B cell (primary cell): ENCODE measurements around the gene STK17A. TPM values are rescaled to one million over a fixed set of nuclear protein-coding genes. Genes with fewer than 3 reads are reported as not detected.

Experiments used
- ATAC-seq: fragments of 200-7000 bp; cut with Tn5 transposase; one replicate; pipeline ENCODE4 v1.10.0; 2021; ENCODE audit warnings: low read depth, mild to moderate bottlenecking, moderate number of reproducible peaks, moderate library complexity
- CTCF ChIA-PET: fragments of 350-600 bp; sonication (Branson Sonifier 250); formaldehyde crosslinking; loops from one replicate; lab custom pipeline; 2021; ENCODE audit warnings: antibody characterized with exemption, inconsistent platforms; lab: Charles Lee
- POLR2A ChIA-PET: fragments of 350-600 bp; sonication (Branson Sonifier 250); formaldehyde crosslinking; loops from one replicate; lab custom pipeline; 2021; ENCODE audit warnings: antibody characterized with exemption; lab: Charles Lee
- DNase-seq: peaks from one replicate; pipeline ENCODE4 v3.0.0; 2013
- H2AFZ ChIP-seq: 2 replicates; pipeline ENCODE4 v1.6.1; 2012; ENCODE audit warnings: mild to moderate bottlenecking, low read depth, low read length; ENCODE audit not compliant: insufficient read depth, poor library complexity, severe bottlenecking
- H3K27ac ChIP-seq, 2 donors: 1 replicate in 1 of 2; 2 replicates in 1 of 2; pipeline ENCODE4 v1.5.1; 2012 to 2013; ENCODE audit warnings: low read length in 2 of 2, mild to moderate bottlenecking in 2 of 2, moderate library complexity in 1 of 2
- H3K27me3 ChIP-seq, 4 experiments: fragments of 200-600 bp in 1 of 4; sonication (generic) in 1 of 4; replicated peaks in 1 of 4; 1 replicate in 2 of 4; 2 replicates in 2 of 4; pipeline versions ENCODE4 v1.6.1 to v1.7.0; 2013 to 2016; ENCODE audit warnings: low read length in 3 of 4, mild to moderate bottlenecking in 2 of 4, mixed read lengths in 1 of 4, moderate library complexity in 1 of 4; ENCODE audit not compliant: insufficient read depth in 4 of 4, control insufficient read depth in 3 of 4; ENCODE audit errors: control extremely low read depth in 1 of 4
- H3K36me3 ChIP-seq, 2 experiments: replicated peaks in 1 of 2; 1 replicate in 1 of 2; 2 replicates in 1 of 2; pipeline versions ENCODE4 v1.6.1 to v1.7.1; 2013; ENCODE audit warnings: low read length in 1 of 2; ENCODE audit not compliant: insufficient read depth in 2 of 2, control insufficient read depth in 1 of 2; ENCODE audit errors: control extremely low read depth in 1 of 2, extremely low read depth in 1 of 2
- H3K4me1 ChIP-seq, 2 donors: fragments of 200-600 bp in 1 of 2; sonication (generic) in 1 of 2; 1 replicate in 1 of 2; 2 replicates in 1 of 2; pipeline versions ENCODE4 v1.5.1 to v1.6.1; 2013 to 2017; ENCODE audit warnings: low read length in 2 of 2; ENCODE audit not compliant: control insufficient read depth in 2 of 2, insufficient read depth in 2 of 2
- H3K4me2 ChIP-seq: replicated peaks from 2 replicates; pipeline ENCODE3; 2012; ENCODE audit warnings: mild to moderate bottlenecking, low read depth, low read length; ENCODE audit not compliant: poor library complexity, severe bottlenecking
- H3K4me3 ChIP-seq, 5 experiments: fragments of 200-600 bp in 1 of 5; sonication (generic) in 1 of 5; 1 replicate in 3 of 5; 2 replicates in 2 of 5; pipeline versions ENCODE4 v1.5.1 to v1.7.0; 2011 to 2016; ENCODE audit warnings: low read length in 4 of 5, mild to moderate bottlenecking in 4 of 5, low read depth in 2 of 5, control low read depth in 1 of 5, moderate library complexity in 1 of 5; ENCODE audit not compliant: insufficient read depth in 1 of 5; ENCODE audit errors: control extremely low read depth in 1 of 5, extremely low read depth in 1 of 5
- H3K79me2 ChIP-seq: fragments of 200-600 bp; sonication (generic); one replicate; pipeline ENCODE4 v1.6.0; 2016; ENCODE audit warnings: low read length; ENCODE audit not compliant: control insufficient read depth, insufficient read depth
- H3K9ac ChIP-seq: fragments of 200-600 bp; sonication (generic); 2 replicates; pipeline ENCODE4 v1.6.1; 2017; ENCODE audit warnings: mild to moderate bottlenecking, low read length, moderate library complexity
- H3K9me3 ChIP-seq, 3 donors: one replicate each; pipeline versions ENCODE4 v1.6.1 to v1.7.1; 2013; ENCODE audit warnings: low read length in 2 of 3; ENCODE audit not compliant: control insufficient read depth in 2 of 3, insufficient read depth in 1 of 3; ENCODE audit errors: control extremely low read depth in 1 of 3
- H4K20me1 ChIP-seq: 2 replicates; pipeline ENCODE4 v1.6.0; 2012; ENCODE audit warnings: mild to moderate bottlenecking, low read length; ENCODE audit not compliant: insufficient read depth, control insufficient read depth, poor library complexity, severe bottlenecking
- H3K27ac Mint-ChIP-seq: one replicate; pipeline ENCODE4 v1.8.0; 2021; ENCODE audit warnings: mixed read lengths
- H3K27me3 Mint-ChIP-seq: one replicate; pipeline ENCODE4 v1.8.0; 2021; ENCODE audit warnings: mixed read lengths
- H3K4me1 Mint-ChIP-seq: one replicate; pipeline ENCODE4 v1.8.0; 2021; ENCODE audit warnings: mixed read lengths
- H3K4me3 Mint-ChIP-seq: one replicate; pipeline ENCODE4 v1.8.0; 2021; ENCODE audit warnings: mixed read lengths
- H3K9me3 Mint-ChIP-seq: one replicate; pipeline ENCODE4 v1.8.0; 2022; ENCODE audit warnings: mixed read lengths; ENCODE audit not compliant: insufficient read depth
- EZH2 ChIP-seq: IDR thresholded peaks from 2 replicates; pipeline ENCODE4 v1.6.1; 2012; ENCODE audit warnings: borderline replicate concordance, low read depth, mild to moderate bottlenecking, moderate library complexity, low read length; ENCODE audit not compliant: insufficient read depth, poor library complexity, severe bottlenecking
- WGBS: methylation state at CpG from one replicate; pipeline ENCODE4 v1.1.5; 2013; ENCODE audit warnings: missing lambda C conversion rate; ENCODE audit not compliant: insufficient coverage; 5-methylcytosine and 5-hydroxymethylcytosine counted together
- intact Hi-C: fragments of 100-400 bp; cut with micrococcal nuclease; formaldehyde crosslinking; loops from one replicate; pipeline ENCODE4 v1.10.0; 2022
- polyA plus RNA-seq: library from polyadenylated mRNA; depleted of rRNA; stranded (reverse); fragments of >200 nt; gene quantifications from 2 replicates; pipeline ENCODE4 v1.2.3, GENCODE V29; 2012
- total RNA-seq, 2 donors: library from RNA; stranded (reverse); fragments of 120-200 nt in 1 of 2; gene quantifications; 1 replicate in 1 of 2; 2 replicates in 1 of 2; pipeline versions ENCODE4 v1.2.3 to v1.2.4, GENCODE V29; 2013 to 2022
- TF ChIP-seq, protein P1 (sequence below): fragments of 200-600 bp; IDR thresholded peaks from one replicate; pipeline ENCODE4 v1.8.0; 2022; ENCODE audit warnings: antibody characterized with exemption, mild to moderate bottlenecking

The STK17A gene
- total and polyA plus RNA-seq, 2 donors (not counting 1 experiment from before 2014, with no cell fraction given): 72.8 to 111 TPM

DNA sequence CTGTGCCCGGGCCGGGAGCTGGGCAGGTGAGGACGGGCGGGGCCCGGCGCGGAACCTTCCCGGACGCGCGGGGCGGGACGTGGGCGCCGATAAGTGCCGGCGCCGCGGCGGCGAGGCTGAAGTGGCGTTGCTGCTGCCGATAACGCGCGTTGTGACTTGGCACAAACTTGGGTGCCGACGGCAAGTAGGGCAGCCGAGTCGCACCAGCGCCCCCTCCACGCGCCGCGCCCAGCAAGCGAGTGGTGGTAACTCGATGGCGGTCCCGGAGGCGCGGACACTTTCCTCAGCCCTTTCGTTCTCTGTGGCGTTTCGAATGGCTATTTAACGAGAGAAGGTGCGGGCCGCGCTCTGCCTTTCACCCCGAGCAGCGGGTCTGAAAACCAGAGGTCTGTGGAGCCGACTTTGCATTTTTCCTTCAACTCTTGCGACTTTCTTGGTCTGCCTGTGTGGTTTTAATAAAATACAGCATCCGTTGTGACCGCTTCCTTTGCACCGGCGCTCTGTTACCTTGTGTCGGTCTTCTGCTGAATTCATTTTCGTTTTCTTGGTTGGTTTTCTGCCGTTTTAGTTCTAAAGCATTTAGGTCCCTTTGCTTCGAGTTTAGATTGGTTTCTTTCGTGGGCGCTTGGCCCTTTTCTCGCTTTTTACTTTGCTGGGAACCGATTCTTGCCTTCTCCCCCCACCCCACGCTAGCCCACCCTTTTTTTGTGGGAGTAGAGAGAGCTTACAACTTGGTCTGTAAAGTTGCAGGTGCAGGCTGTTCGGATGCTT, 701 bp downstream of the STK17A start:
- Histone ChIP-seq H3K9ac (peak overlapping the region; percentile 78), H3K4me2 (peak overlapping the region; percentile 82), H3K27ac (peak overlapping the region; percentile 86 to 94), H3K27me3 (peaks cover 0 to 2% (median 0%) of the 10 kb centered on the region in 4 experiments), H3K9me3 (no peaks in the 10 kb centered on the region), H2AFZ (peak overlapping the region; percentile 39), H3K4me1 (peaks cover 22 to 31% of the 10 kb centered on the region in 2 donors), H3K36me3 (peaks cover 1 to 3% of the 10 kb centered on the region in 2 experiments), H3K4me3 (peak overlapping the region; percentile 89 to 98 (median 91)), H3K79me2 (peaks cover 62% of the 10 kb centered on the region), H4K20me1 (peaks cover 26% of the 10 kb centered on the region)
- DNase-seq (peak; percentile 81), ATAC-seq (peak; percentile 16)
- Mint-ChIP-seq H3K4me3 (peak overlapping the region; percentile 98), H3K4me1 (peaks cover 42% of the 10 kb centered on the region), H3K27me3 (no peaks in the 10 kb centered on the region), H3K27ac (peak overlapping the region; percentile 98), H3K9me3 (no peaks in the 10 kb centered on the region)
- CTCF ChIA-PET: interaction anchor here (1.0 to 13.1 kb wide), 49 partner anchors 8 to 671 kb away, joined by 3 to 721 read pairs (median 9); partner anchors contain the start of genes BLVRA, C7orf25, COA1 and MRPL32
- intact Hi-C loops: loop anchor here (1.0 to 2.0 kb wide), 5 partner anchors 41 to 1701 kb away; partner anchors contain the start of genes COA1, MRPL32 and PSMA2
- under 1% methylated on average over 60 of the region's 66 CpGs for WGBS
- POLR2A ChIA-PET: interaction anchor here (1.2 to 3.6 kb wide), 8 partner anchors 30 to 652 kb away, joined by 3 to 68 read pairs (median 6); partner anchors contain the start of genes MRPL32, MRPS24 and PSMA2
- TF ChIP-seq, protein P1, sequence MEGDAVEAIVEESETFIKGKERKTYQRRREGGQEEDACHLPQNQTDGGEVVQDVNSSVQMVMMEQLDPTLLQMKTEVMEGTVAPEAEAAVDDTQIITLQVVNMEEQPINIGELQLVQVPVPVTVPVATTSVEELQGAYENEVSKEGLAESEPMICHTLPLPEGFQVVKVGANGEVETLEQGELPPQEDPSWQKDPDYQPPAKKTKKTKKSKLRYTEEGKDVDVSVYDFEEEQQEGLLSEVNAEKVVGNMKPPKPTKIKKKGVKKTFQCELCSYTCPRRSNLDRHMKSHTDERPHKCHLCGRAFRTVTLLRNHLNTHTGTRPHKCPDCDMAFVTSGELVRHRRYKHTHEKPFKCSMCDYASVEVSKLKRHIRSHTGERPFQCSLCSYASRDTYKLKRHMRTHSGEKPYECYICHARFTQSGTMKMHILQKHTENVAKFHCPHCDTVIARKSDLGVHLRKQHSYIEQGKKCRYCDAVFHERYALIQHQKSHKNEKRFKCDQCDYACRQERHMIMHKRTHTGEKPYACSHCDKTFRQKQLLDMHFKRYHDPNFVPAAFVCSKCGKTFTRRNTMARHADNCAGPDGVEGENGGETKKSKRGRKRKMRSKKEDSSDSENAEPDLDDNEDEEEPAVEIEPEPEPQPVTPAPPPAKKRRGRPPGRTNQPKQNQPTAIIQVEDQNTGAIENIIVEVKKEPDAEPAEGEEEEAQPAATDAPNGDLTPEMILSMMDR: peak; percentile 27
- no peak for TF ChIP-seq EZH2
